Activated CD8-positive, alpha-beta memory T cell treated with anti-CD3 and anti-CD28 coated beads, Interleukin-2, amount 50 U/mL, for 4 hours (primary cell): ENCODE data around the gene C11orf68.

Experiments
- DNase-seq: peaks from one replicate; pipeline ENCODE4 v3.0.0-alpha.2; 2020

Gene C11orf68

GRCh38 chr11:65944191-65944590 lies 25.3 kb upstream of the C11orf68 start:
- DNase-seq, result no peak

GRCh38 chr11:65942531-65942930 lies 23.7 kb upstream of the C11orf68 start:
- no peak for DNase-seq

- DNase-seq, result no peak
These were observed 23.0 kb upstream of the C11orf68 start for GRCh38 chr11:65941720-65942310.

- DNase-seq, result no peak
These were observed 18.9 kb upstream of the C11orf68 start for GRCh38 chr11:65937766-65938165.

GRCh38 chr11:65934014-65934413 lies 15.2 kb upstream of the C11orf68 start:
- no peak for DNase-seq

GRCh38 chr11:65932558-65932919 lies 13.7 kb upstream of the C11orf68 start:
- DNase-seq, result no peak

- DNase-seq, result no peak
These were observed 13.1 kb upstream of the C11orf68 start for GRCh38 chr11:65931773-65932557.

- DNase-seq, result no peak
These were observed 9.8 kb upstream of the C11orf68 start for GRCh38 chr11:65928667-65929066.

- DNase-seq, result peak; percentile 72
These were observed 9.1 kb upstream of the C11orf68 start for GRCh38 chr11:65927904-65928397.

- DNase-seq, result no peak
These were observed 6.5 kb upstream of the C11orf68 start for GRCh38 chr11:65925397-65925796.

GRCh38 chr11:65922565-65922964 lies 3.7 kb upstream of the C11orf68 start:
- DNase-seq, result no peak

GRCh38 chr11:65921876-65922275 lies 3.0 kb upstream of the C11orf68 start:
- DNase-seq, result no peak

- DNase-seq, result no peak
These were observed 2.2 kb upstream of the C11orf68 start for GRCh38 chr11:65921033-65921555.

- no peak for DNase-seq
These were observed 1.5 kb upstream of the C11orf68 start for GRCh38 chr11:65920372-65920802.

GRCh38 chr11:65919573-65920371 lies 910 bp upstream of the C11orf68 start:
- DNase-seq, result peak; percentile 65

GRCh38 chr11:65919141-65919572 lies 295 bp upstream of the C11orf68 start, which contains the start of gene DRAP1:
Gene DRAP1, plus strand, starts transcription at chr11:65919426. Its CDS starts 76 bp downstream, at chr11:65919502.
- DNase-seq, result peak; percentile 99

GRCh38 chr11:65917434-65918210 lies 1.2 kb downstream of the C11orf68 start:
- no peak for DNase-seq

GRCh38 chr11:65917077-65917433 lies 1.8 kb downstream of the C11orf68 start:
- no peak for DNase-seq

GRCh38 chr11:65916391-65916790 lies 2.5 kb downstream of the C11orf68 start:
- DNase-seq, result no peak

- DNase-seq, result peak; percentile 45
These were observed 3.0 kb downstream of the C11orf68 start for GRCh38 chr11:65915821-65916251.

GRCh38 chr11:65915101-65915820 lies 3.6 kb downstream of the C11orf68 start:
- DNase-seq, result no peak

- DNase-seq, result no peak
These were observed 6.0 kb downstream of the C11orf68 start for GRCh38 chr11:65912845-65913244.
